Heart left ventricle (tissue), 13 donors: ENCODE data around the gene ASCC3.

ENCODE experiments used
- POLR2A ChIP-seq, 2 donors: fragments of 450-650 bp; IDR thresholded peaks; one replicate each; pipeline ENCODE4 v1.6.1; 2017; ENCODE audit warnings: antibody characterized with exemption in 2 of 2, mild to moderate bottlenecking in 2 of 2, moderate library complexity in 2 of 2
- TF ChIP-seq, protein P1 (sequence below), 12 donors: fragments of 200-600 bp; sonication (generic) in 4 of 12; IDR thresholded peaks; one replicate each; pipeline versions ENCODE4 v1.5.0 to v1.8.0; 2018 to 2022; ENCODE audit warnings: antibody characterized with exemption in 12 of 12, mild to moderate bottlenecking in 5 of 12
- donor health status: ischemic (EF 13 %, LVEDD 7.1; RV severe dilation, severe dysfunction).
- donor health status: DM: no; HTN: yes; CAD: no.
- donor health status: DM: no; HTN: no; CAD: no.
- donor health status: ischemic (EF 25% LVEDD 6.9; RV normal size, moderate dysfunction).
- donor health status: ischemic (EF 25% LVEDD 5.7; RV mildly dilated, moderate dysfunction).
- donor health status: ischemic (EF 35%, LVEDD 5.7; RV mildly dilated, moderate dysfunction).
- donor health status: nonischemic (EF 11% LVEDD 7.7; RV severe dilation, severe dysfunction).
- donor health status: DM: yes; HTN: yes; CAD: no.
- donor health status: PGD.
- donor health status: ischemic (EF 29% LVEDD 5.4; RV normal size, mild dysfunction).
- donor health status: nonischemic (EF 23%, LVEDD 6.1; RV moderate dilation, normal function).

DNA sequence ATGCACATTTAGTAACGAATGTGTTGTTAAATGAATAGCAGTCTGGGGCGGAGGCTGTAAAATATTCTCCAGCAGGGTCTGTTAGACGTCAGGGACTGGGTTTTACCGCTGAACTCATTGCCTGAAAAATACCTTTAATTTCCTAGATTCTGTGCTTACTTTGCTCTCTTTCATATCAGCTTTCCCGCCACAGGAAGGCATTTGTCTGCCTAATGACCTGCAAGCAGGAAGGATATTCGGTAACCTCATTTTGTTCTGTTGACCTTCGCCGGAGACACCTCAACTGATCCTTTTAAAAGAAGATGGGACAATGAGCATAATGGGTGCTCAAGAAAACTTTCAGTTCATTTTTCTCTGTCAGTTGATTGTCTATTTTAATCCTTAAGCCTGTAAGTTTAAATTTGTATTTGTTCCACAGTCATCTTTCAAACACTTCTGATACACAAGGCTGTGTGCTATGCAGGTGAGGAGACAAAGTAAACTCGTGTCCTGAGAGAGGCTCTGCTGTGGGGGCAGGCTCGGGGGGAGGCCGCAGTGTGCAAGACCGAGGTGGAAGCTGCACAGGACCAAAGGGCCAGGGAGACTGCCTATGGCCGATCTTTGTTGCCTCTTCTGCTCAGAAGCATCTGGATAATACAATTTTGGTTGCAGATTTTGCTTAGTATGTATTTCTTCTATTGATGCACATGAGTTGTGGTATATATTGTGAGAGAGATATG lies 389.0 kb downstream of the ASCC3 start:
- no peak for TF ChIP-seq POLR2A (IDR thresholded peaks at IDR 0.05)
- TF ChIP-seq, protein P1, sequence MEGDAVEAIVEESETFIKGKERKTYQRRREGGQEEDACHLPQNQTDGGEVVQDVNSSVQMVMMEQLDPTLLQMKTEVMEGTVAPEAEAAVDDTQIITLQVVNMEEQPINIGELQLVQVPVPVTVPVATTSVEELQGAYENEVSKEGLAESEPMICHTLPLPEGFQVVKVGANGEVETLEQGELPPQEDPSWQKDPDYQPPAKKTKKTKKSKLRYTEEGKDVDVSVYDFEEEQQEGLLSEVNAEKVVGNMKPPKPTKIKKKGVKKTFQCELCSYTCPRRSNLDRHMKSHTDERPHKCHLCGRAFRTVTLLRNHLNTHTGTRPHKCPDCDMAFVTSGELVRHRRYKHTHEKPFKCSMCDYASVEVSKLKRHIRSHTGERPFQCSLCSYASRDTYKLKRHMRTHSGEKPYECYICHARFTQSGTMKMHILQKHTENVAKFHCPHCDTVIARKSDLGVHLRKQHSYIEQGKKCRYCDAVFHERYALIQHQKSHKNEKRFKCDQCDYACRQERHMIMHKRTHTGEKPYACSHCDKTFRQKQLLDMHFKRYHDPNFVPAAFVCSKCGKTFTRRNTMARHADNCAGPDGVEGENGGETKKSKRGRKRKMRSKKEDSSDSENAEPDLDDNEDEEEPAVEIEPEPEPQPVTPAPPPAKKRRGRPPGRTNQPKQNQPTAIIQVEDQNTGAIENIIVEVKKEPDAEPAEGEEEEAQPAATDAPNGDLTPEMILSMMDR (IDR thresholded peaks at IDR 0.05), result no peak
